Epithelial cell of esophagus (primary cell): ENCODE results near the gene LETM1.

Source experiments
- DNase-seq: peaks from one replicate; pipeline ENCODE4 v3.0.0; 2010; ENCODE audit warnings: low read depth
- H3K4me3 ChIP-seq: 2 replicates; pipeline ENCODE4 v1.5.1; 2011; ENCODE audit warnings: mild to moderate bottlenecking, low read length, control low read depth
- TF ChIP-seq, protein P1 (sequence below): IDR thresholded peaks from 2 replicates; pipeline ENCODE4 v1.5.1; 2011; ENCODE audit warnings: low read depth, mild to moderate bottlenecking, low read length, control low read depth, inconsistent platforms; ENCODE audit not compliant: insufficient read depth; ENCODE audit errors: missing control alignments

The LETM1 gene

DNA sequence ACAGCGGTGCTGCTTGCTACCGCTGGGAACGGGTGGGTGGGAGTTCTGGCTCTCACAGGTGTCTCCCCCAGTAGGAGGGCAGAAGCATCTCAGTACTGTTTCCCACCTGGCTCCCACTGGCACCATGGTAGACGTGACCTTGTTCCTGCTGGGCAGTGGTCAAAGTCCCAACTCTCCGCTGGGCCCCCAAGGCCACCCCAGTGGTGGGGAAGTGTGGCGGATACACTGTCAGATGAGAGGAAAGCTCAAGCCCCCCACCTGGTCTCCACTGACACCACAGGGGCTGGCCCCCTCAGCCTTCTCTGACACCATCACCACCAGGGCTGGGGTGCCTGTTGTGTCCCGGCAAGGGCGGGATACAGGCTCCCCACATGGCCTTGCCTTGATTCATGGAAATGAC is 24.6 kb downstream of the LETM1 start:
- TF ChIP-seq, protein P1, sequence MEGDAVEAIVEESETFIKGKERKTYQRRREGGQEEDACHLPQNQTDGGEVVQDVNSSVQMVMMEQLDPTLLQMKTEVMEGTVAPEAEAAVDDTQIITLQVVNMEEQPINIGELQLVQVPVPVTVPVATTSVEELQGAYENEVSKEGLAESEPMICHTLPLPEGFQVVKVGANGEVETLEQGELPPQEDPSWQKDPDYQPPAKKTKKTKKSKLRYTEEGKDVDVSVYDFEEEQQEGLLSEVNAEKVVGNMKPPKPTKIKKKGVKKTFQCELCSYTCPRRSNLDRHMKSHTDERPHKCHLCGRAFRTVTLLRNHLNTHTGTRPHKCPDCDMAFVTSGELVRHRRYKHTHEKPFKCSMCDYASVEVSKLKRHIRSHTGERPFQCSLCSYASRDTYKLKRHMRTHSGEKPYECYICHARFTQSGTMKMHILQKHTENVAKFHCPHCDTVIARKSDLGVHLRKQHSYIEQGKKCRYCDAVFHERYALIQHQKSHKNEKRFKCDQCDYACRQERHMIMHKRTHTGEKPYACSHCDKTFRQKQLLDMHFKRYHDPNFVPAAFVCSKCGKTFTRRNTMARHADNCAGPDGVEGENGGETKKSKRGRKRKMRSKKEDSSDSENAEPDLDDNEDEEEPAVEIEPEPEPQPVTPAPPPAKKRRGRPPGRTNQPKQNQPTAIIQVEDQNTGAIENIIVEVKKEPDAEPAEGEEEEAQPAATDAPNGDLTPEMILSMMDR: no peak
- no peak overlapping the region for H3K4me3 ChIP-seq
- no peak for DNase-seq

DNA sequence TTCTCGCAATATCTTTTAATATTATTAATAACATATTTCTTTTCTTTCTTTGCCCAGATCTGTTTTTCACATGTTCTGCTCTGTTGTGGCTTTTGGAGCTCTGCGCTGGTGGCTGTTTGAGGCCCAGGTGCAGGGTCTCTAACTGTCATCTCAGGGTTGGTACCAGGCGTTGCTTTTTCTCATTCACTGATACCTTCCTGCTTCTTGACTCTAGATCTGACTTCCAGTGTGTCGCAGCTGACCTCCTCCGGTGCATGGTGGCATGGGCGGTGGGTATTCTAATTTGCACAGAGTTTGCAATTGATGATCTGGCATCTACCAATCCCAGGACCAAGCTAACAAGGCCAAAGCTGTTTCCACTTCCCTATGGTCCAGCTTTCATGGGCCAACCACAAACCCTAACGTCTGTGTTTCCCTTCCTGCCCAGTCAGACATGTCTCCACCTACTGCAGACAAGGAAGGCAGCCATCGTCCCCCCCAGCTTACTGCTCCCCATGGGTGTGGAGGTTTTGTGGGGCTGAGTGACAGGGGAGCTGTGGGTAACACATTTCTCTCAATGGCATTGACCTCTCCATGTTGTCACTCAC is 25.2 kb downstream of the LETM1 start:
- H3K4me3 ChIP-seq: no peak overlapping the region
- TF ChIP-seq, protein P1: no peak
- no peak for DNase-seq

DNA sequence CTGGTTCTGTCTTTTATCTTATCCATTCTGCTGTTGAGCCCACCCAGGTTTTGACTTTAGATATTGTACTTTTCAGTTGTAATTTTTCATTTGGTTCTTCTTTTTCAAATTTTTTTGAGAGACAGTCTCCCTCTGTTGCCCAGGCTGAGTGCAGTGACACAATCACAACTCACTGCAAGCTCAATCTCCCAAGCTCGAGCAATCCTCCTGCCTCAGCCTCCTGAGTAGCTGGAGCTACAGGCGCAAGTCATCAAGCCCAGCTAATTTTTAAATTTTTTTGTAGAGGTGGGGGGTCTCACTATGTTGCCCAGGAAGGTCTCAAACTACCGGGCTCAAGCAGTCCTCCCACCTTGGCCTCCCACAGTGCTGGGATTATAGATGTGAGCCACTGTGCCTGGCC is 25.7 kb downstream of the LETM1 start:
- TF ChIP-seq, protein P1: no peak
- DNase-seq: no peak

DNA sequence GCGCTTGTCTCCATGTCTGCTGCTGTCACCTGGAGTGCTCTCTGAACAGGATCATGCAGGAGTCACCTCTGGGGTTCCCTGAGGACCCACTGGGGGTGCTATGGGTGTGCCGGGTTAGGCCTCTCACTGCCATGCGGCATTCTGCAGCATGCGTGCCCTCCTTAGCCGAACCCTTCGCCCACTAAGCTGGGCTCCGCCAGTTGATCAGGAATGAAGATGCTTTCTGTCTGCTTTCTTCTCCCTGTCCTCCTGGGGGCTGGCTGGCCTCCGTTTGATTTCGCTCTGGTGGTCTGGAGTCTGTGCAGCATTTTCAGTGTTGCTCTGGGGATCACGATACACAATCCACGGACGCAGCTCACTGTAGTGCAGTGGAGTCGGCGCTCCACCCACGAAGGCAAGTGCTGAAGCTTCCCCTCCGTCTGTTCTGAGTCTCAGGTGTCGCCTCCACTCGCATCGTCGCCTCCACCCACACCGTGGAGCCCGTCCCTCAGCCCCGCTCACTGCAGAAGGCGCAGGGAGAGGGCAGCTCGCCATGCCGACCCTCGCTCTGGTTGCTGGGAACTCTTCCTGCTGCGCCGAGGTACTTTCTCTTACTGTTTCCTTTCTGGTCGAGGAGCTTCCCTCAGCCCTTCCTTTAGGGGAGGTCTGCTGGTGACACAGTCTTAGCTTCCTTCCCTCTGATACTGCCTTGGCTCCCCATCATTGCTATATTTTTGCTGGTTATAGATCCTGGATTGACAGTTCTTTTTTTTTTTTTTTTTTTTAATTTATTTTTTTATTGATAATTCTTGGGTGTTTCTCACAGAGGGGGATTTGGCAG is 29.2 kb downstream of the LETM1 start:
- H3K4me3 ChIP-seq: no peak overlapping the region
- no peak for DNase-seq
- TF ChIP-seq, protein P1: no peak

More for the DNA sequence above, 25.7 kb downstream of the LETM1 start:
- no peak overlapping the region for H3K4me3 ChIP-seq

DNA sequence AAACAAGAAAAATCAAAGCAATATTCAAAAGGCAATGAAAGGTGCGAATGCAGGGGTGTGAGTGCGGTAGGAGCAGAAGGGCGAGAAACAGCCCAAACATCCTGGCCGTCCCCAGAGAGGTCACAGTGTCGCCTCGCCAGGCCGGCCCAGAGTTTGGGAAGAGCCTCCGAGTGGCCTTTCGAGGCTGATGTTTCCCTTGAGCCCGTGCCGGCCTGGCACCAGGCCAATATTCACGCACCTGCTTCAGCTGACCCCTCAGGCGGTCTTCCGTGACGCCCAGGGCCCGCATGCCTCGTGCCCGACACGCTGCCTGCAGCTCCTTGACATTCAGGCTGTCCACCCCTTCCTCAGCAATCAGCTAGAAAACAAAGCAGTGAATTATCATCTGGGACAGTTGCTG is 30.6 kb downstream of the LETM1 start:
- no peak overlapping the region for H3K4me3 ChIP-seq
- TF ChIP-seq, protein P1: no peak
- no peak for DNase-seq

DNA sequence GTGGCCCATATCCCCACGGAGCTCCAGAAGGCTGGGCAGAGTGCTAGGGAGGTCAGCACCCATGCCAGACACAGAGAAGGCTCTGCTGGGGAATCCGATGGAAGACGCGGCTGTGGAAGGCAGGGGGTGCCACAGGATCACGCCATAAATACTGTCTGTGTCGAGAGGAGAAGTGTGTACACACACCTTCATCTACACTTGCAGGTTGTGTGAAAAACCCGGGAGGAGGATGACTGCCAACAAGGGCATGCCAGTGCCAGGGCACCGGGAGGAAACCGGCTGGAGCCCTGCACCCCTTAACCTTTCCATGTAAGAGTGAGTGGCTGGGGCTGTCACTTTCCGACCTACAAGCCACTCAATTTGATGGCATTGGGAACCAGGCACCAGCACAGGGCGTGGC is 31.2 kb downstream of the LETM1 start:
- DNase-seq: no peak
- TF ChIP-seq, protein P1: no peak
- no peak overlapping the region for H3K4me3 ChIP-seq

DNA sequence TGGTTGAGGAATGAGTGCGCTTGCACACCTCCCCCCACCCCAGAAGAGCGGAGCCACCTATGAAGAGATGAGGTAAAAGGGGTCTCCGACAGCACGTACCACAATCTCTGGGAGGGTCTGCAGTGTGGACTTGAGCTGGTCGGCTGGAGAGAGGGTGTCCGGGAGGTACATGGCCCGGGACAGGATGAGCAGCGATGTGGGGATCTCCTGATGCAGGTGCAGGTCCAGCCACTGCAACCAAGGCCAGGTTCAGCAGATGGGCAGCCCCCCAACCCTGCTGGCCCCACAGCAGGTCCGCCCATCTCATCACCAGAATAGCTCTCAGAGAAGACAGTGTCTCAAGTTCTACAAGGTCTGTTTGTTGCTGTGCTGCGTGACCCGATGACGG is 32.4 kb downstream of the LETM1 start:
- TF ChIP-seq, protein P1: no peak
- no peak for DNase-seq
- no peak overlapping the region for H3K4me3 ChIP-seq
